ENCODE data around the gene TMEM235.

Gene TMEM235

GRCh38 chr17:78267253-78268073, 36.0 kb downstream of the TMEM235 start:
- DNase-seq (ENCODE audit: low read depth, low spot score), result no peak
- CTCF ChIA-PET, result interaction anchor here (1.0 to 1.9 kb wide), 2 partner anchors 12 to 155 kb away, joined by 3 to 5 read pairs; no protein-coding TSS in a partner anchor
- POLR2A ChIA-PET, result interaction anchor here (0.5 kb wide), 1 partner anchor 362 kb away, joined by 3 read pairs; no protein-coding TSS in a partner anchor
- TF ChIP-seq CTCF (IDR thresholded peaks at IDR 0.05; ENCODE audit: insufficient read depth, low read length, missing control alignments), result no peak
- no peak overlapping the region for H3K4me3 ChIP-seq (ENCODE audit: low read depth, low read length)

GRCh38 chr17:78268191-78268874, 36.9 kb downstream of the TMEM235 start:
- CTCF ChIA-PET, result interaction anchor here (0.9 to 3.4 kb wide), 5 partner anchors 13 to 154 kb away, joined by 3 to 17 read pairs (median 5); no protein-coding TSS in a partner anchor
- no peak for DNase-seq (ENCODE audit: low read depth, low spot score)
- TF ChIP-seq CTCF (IDR thresholded peaks at IDR 0.05; ENCODE audit: insufficient read depth, low read length, missing control alignments), result no peak
- H3K4me3 ChIP-seq (ENCODE audit: low read depth, low read length), result no peak overlapping the region
- POLR2A ChIA-PET, result no interaction called here

GRCh38 chr17:78268951-78269905, 37.8 kb downstream of the TMEM235 start:
- DNase-seq (ENCODE audit: low read depth, low spot score), result no peak
- POLR2A ChIA-PET, result no interaction called here
- CTCF ChIA-PET, result interaction anchor here (0.9 to 3.4 kb wide), 7 partner anchors 10 to 153 kb away, joined by 3 to 17 read pairs (median 5); no protein-coding TSS in a partner anchor
- no peak for TF ChIP-seq CTCF (IDR thresholded peaks at IDR 0.05; ENCODE audit: insufficient read depth, low read length, missing control alignments)
- no peak overlapping the region for H3K4me3 ChIP-seq (ENCODE audit: low read depth, low read length)

GRCh38 chr17:78269955-78270381, 38.5 kb downstream of the TMEM235 start:
- no peak for TF ChIP-seq CTCF (IDR thresholded peaks at IDR 0.05; ENCODE audit: insufficient read depth, low read length, missing control alignments)
- no peak for DNase-seq (ENCODE audit: low read depth, low spot score)
- POLR2A ChIA-PET, result no interaction called here
- H3K4me3 ChIP-seq (ENCODE audit: low read depth, low read length), result no peak overlapping the region
- CTCF ChIA-PET, result interaction anchor here (1.1 to 3.4 kb wide), 5 partner anchors 10 to 153 kb away, joined by 3 to 17 read pairs (median 6); no protein-coding TSS in a partner anchor

GRCh38 chr17:78271419-78272170, 40.2 kb downstream of the TMEM235 start:
- DNase-seq (ENCODE audit: low read depth, low spot score), result no peak
- H3K4me3 ChIP-seq (ENCODE audit: low read depth, low read length), result no peak overlapping the region
- ChIA-PET POLR2A (interaction anchor here (0.7 kb wide), 1 partner anchor 13 kb away, joined by 3 read pairs; no protein-coding TSS in a partner anchor), CTCF (interaction anchor here (3.4 kb wide), 1 partner anchor 20 kb away, joined by 17 read pairs; no protein-coding TSS in a partner anchor)
- TF ChIP-seq CTCF (IDR thresholded peaks at IDR 0.05; ENCODE audit: insufficient read depth, low read length, missing control alignments), result no peak

Measured in AG04449 (cell line).